DMS 273 treated with DMSO at 0.1 percent for 48 hours (cell line): Measurements from ENCODE around the gene YJU2.
"Not testable (repeated sequence)": the region's sequence is repeated elsewhere in the genome, so short reads cannot be mapped to it uniquely, and the experiment has no call there.

Experiments used
- DNase-seq: peaks from one replicate; lab custom pipeline; 2025; lab: John Stamatoyannopoulos, UW

YJU2 gene

DNA sequence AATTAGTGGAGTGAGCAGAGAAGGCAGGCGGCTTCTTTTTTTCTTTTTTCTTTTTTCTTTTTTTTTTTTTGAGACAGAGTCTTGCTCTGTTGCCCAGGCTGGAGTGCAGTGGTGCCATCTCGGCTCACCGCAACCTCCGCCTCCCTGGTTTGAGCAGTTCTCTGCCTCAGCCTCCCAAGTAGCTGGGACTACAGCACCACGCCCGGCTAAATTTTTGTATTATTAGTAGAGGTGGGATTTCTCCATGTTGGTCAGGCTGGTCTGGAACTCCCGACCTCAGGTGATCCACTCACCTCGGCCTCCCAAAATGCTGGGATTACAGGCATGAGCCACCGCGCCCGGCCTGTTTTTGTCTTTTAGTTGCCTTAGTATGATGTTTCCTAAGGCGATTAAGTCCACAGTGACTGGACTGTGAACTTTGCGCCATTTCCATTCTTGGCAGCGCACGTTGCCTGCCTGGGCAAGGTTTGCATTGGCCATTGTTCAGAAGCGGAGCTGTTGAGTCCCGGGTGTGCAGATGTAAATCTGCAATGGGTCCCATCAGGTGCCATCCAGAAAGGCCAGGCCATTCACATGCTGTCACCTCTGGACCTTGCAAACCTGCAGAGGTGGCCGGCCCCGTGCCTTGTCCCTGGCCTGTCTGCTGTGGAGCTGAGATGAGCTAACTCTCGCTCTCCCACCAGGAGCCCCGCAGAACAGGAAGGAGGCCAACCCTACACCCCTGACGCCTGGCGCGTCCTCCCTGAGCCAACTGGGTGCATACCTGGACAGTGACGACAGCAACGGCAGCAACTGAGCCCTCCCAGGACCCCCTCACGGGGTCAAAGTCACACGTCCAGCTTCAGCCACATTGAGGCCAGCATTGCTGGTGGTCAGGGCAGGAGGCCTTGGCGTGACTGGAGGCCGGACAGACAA is 21.3 kb downstream of the YJU2 start:
- DNase-seq = no peak

DNA sequence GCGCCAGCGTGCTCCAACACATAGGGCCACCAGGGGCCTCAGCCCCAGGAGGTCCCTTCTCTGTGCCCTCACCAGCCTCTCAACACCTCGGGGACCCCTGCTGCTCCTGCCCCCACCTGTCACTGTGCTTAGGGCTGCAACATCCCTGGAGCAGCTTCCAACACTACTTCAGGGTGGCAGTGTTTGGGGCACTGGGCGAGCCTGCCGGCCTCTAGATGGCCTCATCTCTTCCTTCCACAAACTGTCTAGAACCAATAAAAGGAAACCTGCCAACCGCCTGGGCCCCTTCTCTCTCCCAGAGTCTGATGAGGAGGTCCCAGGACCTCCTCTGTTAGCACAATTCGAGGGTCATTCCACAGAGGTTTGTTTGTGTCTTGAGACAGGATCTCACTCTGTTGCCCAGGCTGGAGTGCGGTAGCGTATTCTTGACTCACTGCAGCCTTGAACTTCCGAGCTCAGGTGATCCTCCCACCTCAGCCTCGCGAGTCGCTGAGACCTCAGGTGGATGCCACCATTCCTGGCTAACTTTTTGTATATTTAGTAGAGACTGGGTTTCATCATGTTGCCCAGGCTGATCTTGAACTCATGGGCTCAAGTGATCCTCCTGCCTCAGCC is 22.0 kb downstream of the YJU2 start:
- DNase-seq = no peak

- no peak for DNase-seq
Measured at GRCh38 chr19:4272894-4273293, 26.0 kb downstream of the YJU2 start.

DNA sequence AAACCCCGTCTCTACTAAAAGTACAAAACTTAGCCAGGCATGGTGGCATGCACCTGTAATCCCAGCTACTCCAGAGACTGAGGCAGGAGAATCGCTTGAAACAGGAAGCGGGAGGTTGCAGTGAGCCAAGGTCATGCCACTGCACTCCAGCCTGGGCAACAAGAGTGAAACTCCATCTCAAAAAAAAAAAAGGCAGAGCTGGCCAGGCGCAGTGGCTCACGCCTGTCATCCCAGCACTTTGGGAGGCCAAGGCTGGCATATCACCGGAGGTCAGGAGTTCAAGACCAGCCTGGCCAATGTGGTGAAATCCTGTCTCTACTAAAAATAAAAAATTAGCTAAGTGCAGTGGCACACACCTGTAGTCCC is 27.4 kb downstream of the YJU2 start:
- DNase-seq = not testable (repeated sequence)

DNA sequence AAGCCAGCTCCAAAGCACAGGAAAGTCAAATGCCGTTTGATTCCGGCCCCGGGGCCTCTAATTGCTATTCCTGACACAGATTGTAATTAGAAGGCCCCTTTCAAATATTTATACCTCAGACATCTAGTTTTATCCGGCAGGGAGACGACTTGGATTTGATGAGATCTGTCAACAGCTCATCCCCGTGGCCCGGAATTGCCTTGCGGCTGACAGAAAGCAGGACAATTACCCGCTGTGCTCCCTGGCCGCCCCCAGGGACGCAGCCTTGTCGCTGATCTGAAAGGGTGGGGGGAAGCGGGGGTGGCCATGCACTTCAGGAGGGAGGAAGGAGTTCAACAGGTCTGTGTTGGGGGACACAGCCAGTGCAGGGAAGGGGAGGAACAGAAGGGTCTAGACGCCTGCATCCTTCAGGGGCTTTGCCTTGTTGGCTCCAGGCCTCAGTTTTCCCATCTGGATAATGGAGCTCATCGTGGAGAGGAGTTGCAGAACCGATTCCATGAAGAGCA is 30.4 kb downstream of the YJU2 start:
- no peak for DNase-seq

- no peak for DNase-seq
Measured at GRCh38 chr19:4278010-4278409, 31.1 kb downstream of the YJU2 start.

DNA sequence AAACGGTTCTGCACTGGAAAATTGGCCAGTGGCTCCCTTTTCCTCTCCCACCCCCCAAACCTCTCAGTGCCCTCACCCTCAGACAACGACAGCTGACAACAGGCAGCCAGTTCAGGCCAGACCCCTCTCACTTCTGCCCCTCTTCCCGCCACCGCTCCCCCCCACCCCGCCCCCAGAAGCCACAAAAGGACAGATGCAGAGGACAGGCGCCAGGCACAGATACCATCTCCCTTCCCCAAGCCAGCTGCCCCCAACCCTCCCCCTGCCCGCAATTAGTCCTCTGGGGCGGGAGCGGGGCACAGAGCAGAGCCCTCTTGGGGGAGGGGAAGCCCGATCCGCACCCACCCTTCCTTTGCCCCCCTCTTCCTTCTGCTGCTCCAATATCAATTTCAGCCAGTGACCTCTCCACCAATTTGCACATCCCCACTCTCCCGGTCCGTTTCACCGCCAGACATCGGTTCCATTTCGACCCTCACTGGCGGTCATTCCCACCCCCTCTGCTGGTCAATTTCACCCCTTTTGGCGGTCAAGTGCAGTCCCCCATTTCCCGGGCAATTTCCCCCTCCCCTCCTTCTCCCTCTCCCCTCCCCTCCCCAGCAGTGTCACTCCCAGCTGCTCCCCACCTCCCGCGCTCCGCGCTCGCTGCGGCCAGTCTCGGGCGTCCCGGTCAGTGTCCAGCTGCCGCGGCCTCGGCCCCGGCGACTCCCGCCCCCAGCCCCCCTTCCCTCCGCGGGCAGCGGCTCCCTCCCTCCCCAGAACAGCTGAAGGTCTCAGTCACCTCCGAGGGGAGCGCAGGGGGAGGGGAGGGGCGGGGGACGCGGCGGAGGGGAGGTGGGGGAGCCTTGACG is 31.8 kb downstream of the YJU2 start, which contains the start of gene SHD:
SHD (plus strand) TSS at position 848 of the 848 bp plus-strand sequence. CDS start 798 bp downstream, outside the sequence.
- peak; percentile 45 for DNase-seq

DNA sequence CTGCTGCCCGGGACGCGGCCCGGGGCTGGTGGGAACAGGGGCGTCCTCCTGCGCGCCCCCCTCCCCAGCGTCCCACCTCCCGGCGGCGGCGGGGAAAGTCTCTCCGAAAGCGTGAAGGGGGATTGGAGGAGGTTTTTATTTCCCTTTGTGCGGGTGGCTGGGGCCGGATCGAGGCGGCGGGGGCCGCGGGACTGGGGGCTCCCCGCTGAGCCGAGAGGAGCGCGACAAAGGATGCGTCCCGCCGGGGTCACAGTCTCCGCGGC is 32.3 kb downstream of the YJU2 start:
- no peak for DNase-seq

- DNase-seq = no peak
Measured at GRCh38 chr19:4279530-4280422, 32.9 kb downstream of the YJU2 start.

DNA sequence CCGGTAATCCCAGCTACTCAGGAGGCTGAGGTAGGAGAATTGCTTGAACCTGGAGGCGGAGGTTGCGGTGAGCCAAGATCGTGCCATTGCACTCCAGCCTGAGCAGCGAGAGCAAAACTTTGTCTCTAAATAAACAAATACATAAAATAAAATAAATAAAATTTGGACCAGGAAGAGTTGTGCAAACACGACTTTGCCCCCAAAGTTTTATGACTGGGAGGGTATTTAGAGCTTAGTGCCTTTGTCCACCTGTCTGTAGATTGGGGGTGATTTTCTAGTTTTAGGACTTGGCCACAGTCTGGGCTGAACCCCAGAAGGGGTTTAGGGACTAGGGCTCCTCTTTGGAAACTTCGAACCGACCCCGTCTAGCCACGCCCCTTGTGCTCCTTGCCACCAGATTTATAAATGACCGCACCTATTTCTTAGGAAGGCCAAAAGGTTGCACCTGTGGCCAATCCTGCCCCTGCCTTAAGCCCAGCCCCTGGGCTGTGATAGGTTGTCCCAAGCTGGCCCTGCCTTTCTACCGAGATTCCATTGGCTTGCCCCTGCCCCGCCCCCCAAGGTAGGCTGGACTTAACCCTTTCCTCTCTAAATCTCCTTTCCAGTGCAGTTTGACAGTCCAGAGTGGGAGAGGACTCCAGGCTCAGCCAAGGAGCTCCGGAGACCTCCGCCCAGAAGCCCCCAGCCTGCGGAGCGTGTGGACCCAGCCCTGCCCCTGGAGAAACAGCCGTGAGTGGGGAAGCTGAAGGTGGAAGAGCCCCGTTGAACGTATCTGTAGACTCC is 37.5 kb downstream of the YJU2 start:
- DNase-seq = no peak

DNA sequence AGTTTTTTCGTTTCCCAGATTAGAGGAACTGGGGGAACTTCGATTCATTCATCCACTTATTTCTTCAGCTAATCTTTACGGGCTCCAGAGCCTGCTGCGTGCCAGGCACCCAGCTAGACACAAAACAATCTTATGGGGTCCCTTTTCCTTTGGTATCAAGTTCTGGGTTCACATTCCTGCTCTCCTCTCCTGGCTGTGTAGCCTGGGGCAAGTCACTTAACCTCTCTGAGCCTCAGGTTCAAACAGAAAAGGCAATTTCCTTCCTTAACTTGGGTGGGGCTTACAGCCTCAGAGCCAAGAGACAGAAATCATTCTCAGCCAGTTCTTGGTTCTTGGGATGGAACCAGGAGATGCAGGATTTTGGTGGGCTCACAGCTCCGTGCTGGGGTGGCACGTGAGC is 38.1 kb downstream of the YJU2 start:
- no peak for DNase-seq

DNA sequence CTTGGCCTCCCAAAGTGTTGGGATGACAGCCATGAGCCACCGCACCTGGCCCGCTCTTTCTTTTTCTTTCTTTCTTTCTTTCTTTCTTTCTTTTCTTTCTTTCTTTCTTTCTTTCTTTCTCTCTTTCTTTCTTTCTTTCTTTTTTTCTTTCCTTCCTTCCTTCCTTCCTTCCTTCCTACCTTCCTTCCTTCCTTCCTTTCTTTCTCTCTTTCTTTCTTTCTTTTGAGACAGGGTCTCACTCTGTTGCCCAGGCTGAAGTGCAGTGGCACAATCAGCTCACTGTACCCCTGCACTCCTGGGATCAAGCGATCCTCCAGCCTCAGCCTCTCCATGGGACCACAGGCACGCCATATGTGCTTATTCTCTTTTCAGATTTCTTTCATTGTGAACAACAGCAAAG is 39.3 kb downstream of the YJU2 start:
- not testable (repeated sequence) for DNase-seq

GRCh38 chr19:4288091-4288777 is 41.4 kb downstream of the YJU2 start:
- no peak for DNase-seq

GRCh38 chr19:4291184-4291732 is 44.4 kb downstream of the YJU2 start:
- DNase-seq = no peak

GRCh38 chr19:4292515-4292914 is 45.6 kb downstream of the YJU2 start:
- no peak for DNase-seq

GRCh38 chr19:4294389-4294788 is 47.5 kb downstream of the YJU2 start:
- DNase-seq = no peak

- DNase-seq = peak; percentile 95
Measured at GRCh38 chr19:4295972-4296771, 49.3 kb downstream of the YJU2 start.

- DNase-seq = no peak
Measured at GRCh38 chr19:4297901-4298809, 51.3 kb downstream of the YJU2 start.
